Fibroblast of lung (primary cell): ENCODE results near the gene JARID2. TPM values are rescaled to one million over a fixed set of nuclear protein-coding genes. Genes with fewer than 3 reads are reported as not detected.
A peak's percentile ranks its signal among the peaks of the same experiment; 100 is the strongest.

Experiments used
- DNase-seq, 2 donors: peaks; one replicate each; pipeline versions ENCODE4 v3.0.0 to v3.0.0-alpha.2; 2010; ENCODE audit warnings: low read depth in 2 of 2
- H2AFZ ChIP-seq: 2 replicates; pipeline ENCODE4 v1.5.1; 2012; ENCODE audit warnings: low read length, control low read depth, inconsistent platforms
- H3K27ac ChIP-seq: 2 replicates; pipeline ENCODE4 v1.5.1; 2011; ENCODE audit warnings: low read length, control low read depth; ENCODE audit not compliant: insufficient read depth
- H3K27me3 ChIP-seq: 2 replicates; pipeline ENCODE4 v1.5.1; 2011; ENCODE audit warnings: mild to moderate bottlenecking, low read length; ENCODE audit not compliant: control insufficient read depth, insufficient read depth
- H3K36me3 ChIP-seq: 2 replicates; pipeline ENCODE4 v1.5.1; 2011; ENCODE audit warnings: low read length; ENCODE audit not compliant: control insufficient read depth, insufficient read depth
- H3K4me1 ChIP-seq: 2 replicates; pipeline ENCODE4 v1.5.1; 2011; ENCODE audit warnings: low read length; ENCODE audit not compliant: control insufficient read depth, insufficient read depth; ENCODE audit errors: extremely low read depth
- H3K4me2 ChIP-seq: 2 replicates; pipeline ENCODE4 v1.5.1; 2011; ENCODE audit warnings: low read length, control low read depth; ENCODE audit not compliant: insufficient read depth; ENCODE audit errors: extremely low read depth
- H3K4me3 ChIP-seq, 4 experiments: fragments of 200-600 bp in 1 of 4; sonication (generic) in 1 of 4; replicated peaks in 1 of 4; 2 replicates each; pipeline ENCODE4 v1.5.1; 2011 to 2016; ENCODE audit warnings: low read length in 4 of 4, low read depth in 3 of 4, mild to moderate bottlenecking in 3 of 4, control low read depth in 2 of 4, inconsistent platforms in 1 of 4, mixed read lengths in 1 of 4; ENCODE audit not compliant: insufficient read depth in 1 of 4; ENCODE audit errors: control extremely low read depth in 1 of 4
- H3K79me2 ChIP-seq: 2 replicates; pipeline ENCODE4 v1.5.1; 2012; ENCODE audit warnings: mild to moderate bottlenecking, low read length, inconsistent platforms; ENCODE audit not compliant: control insufficient read depth, insufficient read depth
- H3K9ac ChIP-seq: 2 replicates; pipeline ENCODE4 v1.5.1; 2011; ENCODE audit warnings: mild to moderate bottlenecking, low read length, control low read depth; ENCODE audit not compliant: insufficient read depth
- H3K9me3 ChIP-seq: 2 replicates; pipeline ENCODE4 v1.5.1; 2012; ENCODE audit warnings: low read depth, low read length; ENCODE audit not compliant: control insufficient read depth, insufficient read depth
- H4K20me1 ChIP-seq: 2 replicates; pipeline ENCODE4 v1.5.1; 2011; ENCODE audit warnings: low read length; ENCODE audit not compliant: control insufficient read depth, insufficient read depth; ENCODE audit errors: extremely low read depth
- CTCF ChIP-seq, 2 donors: IDR thresholded peaks in 1 of 2; conservative IDR thresholded peaks in 1 of 2; 1 replicate in 1 of 2; 2 replicates in 1 of 2; pipeline ENCODE4 v1.5.1; 2011 to 2012; ENCODE audit warnings: low read length in 2 of 2, control low read depth in 1 of 2, inconsistent platforms in 1 of 2, low read depth in 1 of 2, mild to moderate bottlenecking in 1 of 2
- EZH2 ChIP-seq: IDR thresholded peaks from 2 replicates; pipeline ENCODE4 v1.5.1; 2012; ENCODE audit warnings: low read length, control low read depth, mild to moderate bottlenecking; ENCODE audit errors: missing control alignments
- polyA plus RNA-seq, 2 donors: library from polyadenylated mRNA; depleted of rRNA in 1 of 2; stranded (reverse) in 1 of 2; unstranded in 1 of 2; fragments of >200 nt; gene quantifications; 2 replicates each; pipeline ENCODE4 v1.2.1, GENCODE V29; 2011 to 2012; ENCODE audit warnings: missing spikeins in 1 of 2
- total RNA-seq: library from RNA; depleted of rRNA; stranded (reverse); fragments of >200 nt; gene quantifications from 2 replicates; pipeline ENCODE4 v1.2.1, GENCODE V29; 2014

Gene JARID2
- total and polyA plus RNA-seq, 2 donors (not counting 1 experiment from before 2014, with no cell fraction given), result 5.0 to 8.2 TPM

GRCh38 chr6:15246666-15247499, 1.0 kb downstream of the JARID2 start:
- DNase-seq, result peak in 1 of 2 donors; percentile 42
- H3K27me3 ChIP-seq, result no peaks in the 10 kb centered on the region
- peaks cover 26% of the 10 kb centered on the region for H3K79me2 ChIP-seq
- no peaks in the 10 kb centered on the region for H3K4me1 ChIP-seq
- H3K9ac ChIP-seq, result peak overlapping the region; percentile 89
- peak overlapping the region; percentile 61 to 99 (median 84) for H3K4me3 ChIP-seq
- TF ChIP-seq CTCF (conservative IDR thresholded peaks at IDR 0.05 in 1 of 2, IDR thresholded peaks at IDR 0.05 in 1 of 2; ENCODE audit: low read depth in 1 of 2, low read length in 2 of 2) (no peak), EZH2 (no peak)
- H3K4me2 ChIP-seq, result peak overlapping the region; percentile 64
- no peaks in the 10 kb centered on the region for H4K20me1 ChIP-seq
- H3K36me3 ChIP-seq, result no peaks in the 10 kb centered on the region
- H3K9me3 ChIP-seq, result no peaks in the 10 kb centered on the region
- no peak overlapping the region for H2AFZ ChIP-seq
- H3K27ac ChIP-seq, result peak overlapping the region; percentile 84

- Histone ChIP-seq H3K4me1 (no peaks in the 10 kb centered on the region), H2AFZ (peak overlapping the region; percentile 69), H3K4me2 (peak overlapping the region; percentile 64), H3K9ac (peak overlapping the region; percentile 80), H3K27ac (peak overlapping the region; percentile 84), H4K20me1 (no peaks in the 10 kb centered on the region), H3K79me2 (peaks cover 29% of the 10 kb centered on the region), H3K4me3 (peak overlapping the region; percentile 61 to 99 (median 84)), H3K36me3 (no peaks in the 10 kb centered on the region), H3K9me3 (no peaks in the 10 kb centered on the region), H3K27me3 (no peaks in the 10 kb centered on the region)
- TF ChIP-seq EZH2, result no peak
- no peak for TF ChIP-seq CTCF (conservative IDR thresholded peaks at IDR 0.05 in 1 of 2, IDR thresholded peaks at IDR 0.05 in 1 of 2; ENCODE audit: low read depth in 1 of 2, low read length in 2 of 2)
- peak; percentile 57 to 72 for DNase-seq
These were observed 1.9 kb downstream of the JARID2 start for GRCh38 chr6:15247500-15248450.
